ENCODE data around the gene ANXA2.

The ANXA2 gene

GRCh38 chr15:60372756-60373155, 25.0 kb downstream of the ANXA2 start:
- Histone ChIP-seq H3K9me3 (ENCODE audit: control insufficient read depth, low read length) (no peaks in the 10 kb centered on the region), H2AFZ (ENCODE audit: low read depth, low read length) (no peak overlapping the region), H2BK5ac (ENCODE audit: low read depth, low read length, poor library complexity, severe bottlenecking) (no peak overlapping the region), H2AK5ac (ENCODE audit: low read length, severe bottlenecking) (peak overlapping the region; percentile 50), H3K23ac (ENCODE audit: low read length in 2 of 2) (no peak overlapping the region), H2BK120ac (ENCODE audit: low read depth, low read length) (no peak overlapping the region), H3K14ac (ENCODE audit: low read length in 2 of 2) (no peak overlapping the region), H4K91ac (ENCODE audit: low read length) (no peak overlapping the region), H3K4ac (ENCODE audit: low read depth in 1 of 2, low read length in 2 of 2) (no peak overlapping the region), H3K18ac (ENCODE audit: low read depth in 1 of 2, low read length in 2 of 2) (no peak overlapping the region), H3K36me3 (ENCODE audit: control insufficient read depth in 1 of 2, insufficient read depth in 2 of 2, low read depth in 1 of 2, low read length in 2 of 2) (peaks cover 18 to 85% of the 10 kb centered on the region in 2 experiments), H3K79me1 (replicated peaks; ENCODE audit: low read length, poor library complexity, severe bottlenecking) (no peaks in the 10 kb centered on the region), H3K27ac (ENCODE audit: low read length, poor library complexity, severe bottlenecking) (peak overlapping the region; percentile 98), H2BK12ac (ENCODE audit: low read length in 2 of 2) (no peak overlapping the region), H3K9ac (ENCODE audit: low read length) (peak overlapping the region; percentile 85), H3K4me2 (ENCODE audit: low read length, poor library complexity, severe bottlenecking) (no peak overlapping the region), H3K4me1 (ENCODE audit: control insufficient read depth, insufficient read depth, low read depth, low read length) (peaks cover 23% of the 10 kb centered on the region), H2BK15ac (ENCODE audit: low read depth, poor library complexity, severe bottlenecking) (no peak overlapping the region), H3K4me3 (ENCODE audit: insufficient read depth in 1 of 2, low read depth in 1 of 2, low read length in 2 of 2) (no peak overlapping the region), H4K8ac (ENCODE audit: low read length) (no peak overlapping the region), H3K27me3 (ENCODE audit: control insufficient read depth in 1 of 2, insufficient read depth in 1 of 2, low read length in 2 of 2) (no peaks in the 10 kb centered on the region)
- 86% methylated on average over 1 of the region's 1 CpG for WGBS
- no peak for DNase-seq

- H3K27ac ChIP-seq (ENCODE audit: low read length, poor library complexity, severe bottlenecking) = peak overlapping the region; percentile 98
- peak overlapping the region; percentile 1 to 71 for H3K18ac ChIP-seq (ENCODE audit: low read depth in 1 of 2, low read length in 2 of 2)
- H3K36me3 ChIP-seq (ENCODE audit: control insufficient read depth in 1 of 2, insufficient read depth in 2 of 2, low read depth in 1 of 2, low read length in 2 of 2) = peaks cover 18 to 80% of the 10 kb centered on the region in 2 experiments
- no peak overlapping the region for H3K23ac ChIP-seq (ENCODE audit: low read length in 2 of 2)
- H2BK15ac ChIP-seq (ENCODE audit: low read depth, poor library complexity, severe bottlenecking) = no peak overlapping the region
- no peaks in the 10 kb centered on the region for H3K9me3 ChIP-seq (ENCODE audit: control insufficient read depth, low read length)
- no peak overlapping the region for H3K4me3 ChIP-seq (ENCODE audit: insufficient read depth in 1 of 2, low read depth in 1 of 2, low read length in 2 of 2)
- no peak overlapping the region for H3K14ac ChIP-seq (ENCODE audit: low read length in 2 of 2)
- 91% methylated on average over 4 of the region's 4 CpGs for WGBS
- no peaks in the 10 kb centered on the region for H3K79me1 ChIP-seq (replicated peaks; ENCODE audit: low read length, poor library complexity, severe bottlenecking)
- no peaks in the 10 kb centered on the region for H3K27me3 ChIP-seq (ENCODE audit: control insufficient read depth in 1 of 2, insufficient read depth in 1 of 2, low read length in 2 of 2)
- no peak overlapping the region for H4K8ac ChIP-seq (ENCODE audit: low read length)
- no peak overlapping the region for H4K91ac ChIP-seq (ENCODE audit: low read length)
- peak; percentile 26 for DNase-seq
- H2BK12ac ChIP-seq (ENCODE audit: low read length in 2 of 2) = peak overlapping the region; percentile 2 to 29
- no peak overlapping the region for H2BK5ac ChIP-seq (ENCODE audit: low read depth, low read length, poor library complexity, severe bottlenecking)
- no peak overlapping the region for H3K4ac ChIP-seq (ENCODE audit: low read depth in 1 of 2, low read length in 2 of 2)
- H3K9ac ChIP-seq (ENCODE audit: low read length) = peak overlapping the region; percentile 85
- peak overlapping the region; percentile 27 for H2AK5ac ChIP-seq (ENCODE audit: low read length, severe bottlenecking)
- H3K4me2 ChIP-seq (ENCODE audit: low read length, poor library complexity, severe bottlenecking) = no peak overlapping the region
- H2AFZ ChIP-seq (ENCODE audit: low read depth, low read length) = no peak overlapping the region
- no peak overlapping the region for H2BK120ac ChIP-seq (ENCODE audit: low read depth, low read length)
- peaks cover 23% of the 10 kb centered on the region for H3K4me1 ChIP-seq (ENCODE audit: control insufficient read depth, insufficient read depth, low read depth, low read length)
Measured at GRCh38 chr15:60372227-60372626, 25.6 kb downstream of the ANXA2 start.

- Histone ChIP-seq H2BK12ac (ENCODE audit: low read length in 2 of 2) (no peak overlapping the region), H3K18ac (ENCODE audit: low read depth in 1 of 2, low read length in 2 of 2) (peak overlapping the region in 1 of 2 experiments; percentile 61), H2AK5ac (ENCODE audit: low read length, severe bottlenecking) (peak overlapping the region; percentile 56), H4K91ac (ENCODE audit: low read length) (no peak overlapping the region), H3K27ac (ENCODE audit: low read length, poor library complexity, severe bottlenecking) (peak overlapping the region; percentile 98), H2BK120ac (ENCODE audit: low read depth, low read length) (peak overlapping the region; percentile 61), H3K36me3 (ENCODE audit: control insufficient read depth in 1 of 2, insufficient read depth in 2 of 2, low read depth in 1 of 2, low read length in 2 of 2) (peaks cover 13 to 71% of the 10 kb centered on the region in 2 experiments), H3K9ac (ENCODE audit: low read length) (peak overlapping the region; percentile 85), H3K4me2 (ENCODE audit: low read length, poor library complexity, severe bottlenecking) (no peak overlapping the region), H3K9me3 (ENCODE audit: control insufficient read depth, low read length) (no peaks in the 10 kb centered on the region), H3K23ac (ENCODE audit: low read length in 2 of 2) (no peak overlapping the region), H4K8ac (ENCODE audit: low read length) (peak overlapping the region; percentile 89), H3K79me1 (replicated peaks; ENCODE audit: low read length, poor library complexity, severe bottlenecking) (no peaks in the 10 kb centered on the region), H2BK5ac (ENCODE audit: low read depth, low read length, poor library complexity, severe bottlenecking) (peak overlapping the region; percentile 63), H3K4ac (ENCODE audit: low read depth in 1 of 2, low read length in 2 of 2) (peak overlapping the region in 1 of 2 experiments; percentile 83), H3K4me1 (ENCODE audit: control insufficient read depth, insufficient read depth, low read depth, low read length) (peaks cover 19% of the 10 kb centered on the region), H2AFZ (ENCODE audit: low read depth, low read length) (no peak overlapping the region), H3K4me3 (ENCODE audit: insufficient read depth in 1 of 2, low read depth in 1 of 2, low read length in 2 of 2) (peak overlapping the region in 1 of 2 experiments; percentile 17), H3K14ac (ENCODE audit: low read length in 2 of 2) (no peak overlapping the region), H3K27me3 (ENCODE audit: control insufficient read depth in 1 of 2, insufficient read depth in 1 of 2, low read length in 2 of 2) (no peaks in the 10 kb centered on the region), H2BK15ac (ENCODE audit: low read depth, poor library complexity, severe bottlenecking) (no peak overlapping the region)
- WGBS = 48% methylated on average over 16 of the region's 20 CpGs
- DNase-seq = peak; percentile 99
Measured at GRCh38 chr15:60371175-60372051, 26.4 kb downstream of the ANXA2 start.

- Histone ChIP-seq H2BK5ac (ENCODE audit: low read depth, low read length, poor library complexity, severe bottlenecking) (peak overlapping the region; percentile 87), H2AFZ (ENCODE audit: low read depth, low read length) (no peak overlapping the region), H2AK5ac (ENCODE audit: low read length, severe bottlenecking) (peak overlapping the region; percentile 98), H3K18ac (ENCODE audit: low read depth in 1 of 2, low read length in 2 of 2) (peak overlapping the region in 1 of 2 experiments; percentile 1), H3K4ac (ENCODE audit: low read depth in 1 of 2, low read length in 2 of 2) (peak overlapping the region in 1 of 2 experiments; percentile 44), H3K9me3 (ENCODE audit: control insufficient read depth, low read length) (no peaks in the 10 kb centered on the region), H3K79me1 (replicated peaks; ENCODE audit: low read length, poor library complexity, severe bottlenecking) (no peaks in the 10 kb centered on the region), H2BK12ac (ENCODE audit: low read length in 2 of 2) (peak overlapping the region in 1 of 2 experiments; percentile 68), H4K8ac (ENCODE audit: low read length) (no peak overlapping the region), H3K9ac (ENCODE audit: low read length) (peak overlapping the region; percentile 85), H3K14ac (ENCODE audit: low read length in 2 of 2) (no peak overlapping the region), H4K91ac (ENCODE audit: low read length) (no peak overlapping the region), H3K23ac (ENCODE audit: low read length in 2 of 2) (no peak overlapping the region), H3K4me1 (ENCODE audit: control insufficient read depth, insufficient read depth, low read depth, low read length) (peaks cover 17% of the 10 kb centered on the region), H3K4me2 (ENCODE audit: low read length, poor library complexity, severe bottlenecking) (peak overlapping the region; percentile 14), H3K27me3 (ENCODE audit: control insufficient read depth in 1 of 2, insufficient read depth in 1 of 2, low read length in 2 of 2) (no peaks in the 10 kb centered on the region), H3K27ac (ENCODE audit: low read length, poor library complexity, severe bottlenecking) (peak overlapping the region; percentile 97), H2BK15ac (ENCODE audit: low read depth, poor library complexity, severe bottlenecking) (no peak overlapping the region), H3K4me3 (ENCODE audit: insufficient read depth in 1 of 2, low read depth in 1 of 2, low read length in 2 of 2) (peak overlapping the region in 1 of 2 experiments; percentile 17), H2BK120ac (ENCODE audit: low read depth, low read length) (no peak overlapping the region), H3K36me3 (ENCODE audit: control insufficient read depth in 1 of 2, insufficient read depth in 2 of 2, low read depth in 1 of 2, low read length in 2 of 2) (peaks cover 7 to 66% of the 10 kb centered on the region in 2 experiments)
- no CpG with 5 or more reads among the region's 1 CpG for WGBS
- no peak for DNase-seq
Measured at GRCh38 chr15:60370869-60371136, 27.0 kb downstream of the ANXA2 start.

Data from mesenchymal stem cell (in vitro differentiated cells and primary cell).